Mesothelial cell of epicardium (in vitro differentiated cells): ENCODE measurements around the gene AP4E1. TPM values are rescaled to one million over a fixed set of nuclear protein-coding genes. Genes with fewer than 3 reads are reported as not detected.

Experiments used
- DNase-seq, 2 experiments: peaks; one replicate each; pipeline ENCODE4 v3.0.0; 2021; ENCODE audit warnings: low spot score in 2 of 2; ENCODE audit not compliant: unreplicated experiment in 2 of 2
- H3K27ac Mint-ChIP-seq: 2 replicates; pipeline ENCODE4 v1.8.0; 2021; ENCODE audit warnings: mixed read lengths
- H3K27me3 Mint-ChIP-seq: 2 replicates; pipeline ENCODE4 v1.8.0; 2021; ENCODE audit warnings: low read depth, mixed read lengths
- H3K36me3 Mint-ChIP-seq: 2 replicates; pipeline ENCODE4 v1.8.0; 2021; ENCODE audit warnings: mixed read lengths
- H3K4me1 Mint-ChIP-seq: 2 replicates; pipeline ENCODE4 v1.8.0; 2021; ENCODE audit warnings: mixed read lengths
- H3K4me3 Mint-ChIP-seq: 2 replicates; pipeline ENCODE4 v1.8.0; 2021; ENCODE audit warnings: mild to moderate bottlenecking, moderate library complexity, mixed read lengths
- H3K9me3 Mint-ChIP-seq: 2 replicates; pipeline ENCODE4 v1.8.0; 2021; ENCODE audit warnings: mixed read lengths
- total RNA-seq: library from RNA; stranded (reverse); gene quantifications from 3 replicates; pipeline ENCODE4 v1.2.1, GENCODE V29; 2021
- TF ChIP-seq, protein P1 (sequence below): fragments of 200-600 bp; sonication (generic); IDR thresholded peaks from one replicate; pipeline ENCODE4 v1.5.0; 2021; ENCODE audit warnings: antibody characterized with exemption; ENCODE audit not compliant: unreplicated experiment

Gene AP4E1
- total RNA-seq, 1 donor from 2014 or later = 9.7 TPM

DNA sequence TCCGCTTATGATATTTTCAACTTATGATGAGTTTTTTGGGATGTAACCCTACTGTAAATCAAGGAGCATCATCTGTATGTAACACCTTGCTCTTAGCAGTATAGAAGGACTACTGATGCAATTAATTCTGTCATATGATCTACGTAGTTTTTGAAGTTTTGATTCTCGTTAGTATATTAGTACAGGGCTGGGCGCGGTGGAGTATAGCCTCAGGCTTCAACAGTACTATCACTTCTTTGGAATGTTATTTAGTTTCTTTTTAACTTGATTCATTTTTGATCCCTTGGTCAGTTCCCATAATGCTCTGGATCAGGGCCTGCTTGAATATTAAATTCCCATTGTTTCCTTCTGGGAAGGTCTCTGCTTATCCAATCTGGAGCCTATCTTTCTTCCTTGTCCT lies 23.9 kb upstream of the AP4E1 start:
- Mint-ChIP-seq H3K9me3 (no peaks in the 10 kb centered on the region), H3K27me3 (no peaks in the 10 kb centered on the region), H3K27ac (peak overlapping the region; percentile 88), H3K4me3 (no peak overlapping the region), H3K36me3 (no peaks in the 10 kb centered on the region), H3K4me1 (peaks cover 20% of the 10 kb centered on the region)
- TF ChIP-seq, protein P1, sequence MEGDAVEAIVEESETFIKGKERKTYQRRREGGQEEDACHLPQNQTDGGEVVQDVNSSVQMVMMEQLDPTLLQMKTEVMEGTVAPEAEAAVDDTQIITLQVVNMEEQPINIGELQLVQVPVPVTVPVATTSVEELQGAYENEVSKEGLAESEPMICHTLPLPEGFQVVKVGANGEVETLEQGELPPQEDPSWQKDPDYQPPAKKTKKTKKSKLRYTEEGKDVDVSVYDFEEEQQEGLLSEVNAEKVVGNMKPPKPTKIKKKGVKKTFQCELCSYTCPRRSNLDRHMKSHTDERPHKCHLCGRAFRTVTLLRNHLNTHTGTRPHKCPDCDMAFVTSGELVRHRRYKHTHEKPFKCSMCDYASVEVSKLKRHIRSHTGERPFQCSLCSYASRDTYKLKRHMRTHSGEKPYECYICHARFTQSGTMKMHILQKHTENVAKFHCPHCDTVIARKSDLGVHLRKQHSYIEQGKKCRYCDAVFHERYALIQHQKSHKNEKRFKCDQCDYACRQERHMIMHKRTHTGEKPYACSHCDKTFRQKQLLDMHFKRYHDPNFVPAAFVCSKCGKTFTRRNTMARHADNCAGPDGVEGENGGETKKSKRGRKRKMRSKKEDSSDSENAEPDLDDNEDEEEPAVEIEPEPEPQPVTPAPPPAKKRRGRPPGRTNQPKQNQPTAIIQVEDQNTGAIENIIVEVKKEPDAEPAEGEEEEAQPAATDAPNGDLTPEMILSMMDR = no peak
- DNase-seq = no peak

DNA sequence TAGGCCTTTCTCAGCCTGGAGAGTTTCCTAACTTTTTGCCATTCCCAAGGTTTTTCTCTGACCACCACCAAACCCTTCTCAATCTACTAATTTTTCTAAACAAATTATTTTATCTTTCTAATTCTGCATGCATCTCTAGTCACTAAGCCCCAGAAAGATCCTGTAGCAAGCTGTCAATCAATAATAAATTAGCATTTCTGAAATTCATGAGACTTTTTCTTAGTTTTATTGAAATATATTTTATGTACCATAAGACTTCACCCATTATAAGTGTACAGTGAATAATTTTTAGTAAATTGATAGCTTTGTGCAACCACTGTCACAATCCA lies 22.4 kb upstream of the AP4E1 start:
- no peak overlapping the region for H3K27ac Mint-ChIP-seq
- TF ChIP-seq, protein P1 = no peak
- H3K27me3 Mint-ChIP-seq = no peaks in the 10 kb centered on the region
- H3K4me3 Mint-ChIP-seq = peak overlapping the region; percentile 53
- H3K9me3 Mint-ChIP-seq = peaks cover 7% of the 10 kb centered on the region
- peaks cover 18% of the 10 kb centered on the region for H3K4me1 Mint-ChIP-seq
- DNase-seq = no peak
- peaks cover 7% of the 10 kb centered on the region for H3K36me3 Mint-ChIP-seq

DNA sequence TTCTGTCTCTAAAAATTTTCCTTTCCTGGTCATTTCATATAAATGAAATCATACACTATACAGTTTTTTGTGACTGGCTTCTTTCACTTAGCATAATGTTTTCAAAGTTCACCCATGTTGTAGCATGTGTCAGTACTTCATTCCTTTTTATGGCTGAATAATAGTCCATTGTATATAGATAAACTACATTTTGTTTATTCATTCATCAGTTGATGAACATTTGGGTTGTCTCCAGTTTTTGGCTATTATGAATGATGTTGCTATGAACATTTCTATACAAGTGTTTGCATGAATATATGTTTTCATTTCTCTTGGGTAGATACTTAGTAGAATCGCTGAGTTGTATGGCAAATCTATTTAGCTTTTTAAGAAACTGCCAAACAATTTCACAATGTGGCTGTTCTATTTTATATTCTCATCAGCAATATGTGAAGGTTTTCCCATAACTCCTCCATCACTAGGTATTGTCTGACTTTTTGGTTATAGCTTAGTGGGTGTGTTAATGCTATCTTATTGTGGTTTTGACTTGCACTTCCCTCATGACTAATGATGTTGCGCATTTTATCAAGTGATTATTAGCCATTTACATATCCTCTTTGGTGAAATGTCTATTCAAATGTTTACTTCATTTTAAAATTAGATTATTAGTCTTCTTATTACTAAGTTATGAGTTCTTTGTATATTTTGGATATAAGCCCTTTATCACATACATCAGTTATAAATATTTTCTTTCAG lies 21.7 kb upstream of the AP4E1 start:
- H3K27ac Mint-ChIP-seq = no peak overlapping the region
- TF ChIP-seq, protein P1 = no peak
- H3K4me1 Mint-ChIP-seq = peaks cover 18% of the 10 kb centered on the region
- peaks cover 8% of the 10 kb centered on the region for H3K36me3 Mint-ChIP-seq
- H3K4me3 Mint-ChIP-seq = no peak overlapping the region
- no peak for DNase-seq
- H3K9me3 Mint-ChIP-seq = peaks cover 8% of the 10 kb centered on the region
- H3K27me3 Mint-ChIP-seq = no peaks in the 10 kb centered on the region

DNA sequence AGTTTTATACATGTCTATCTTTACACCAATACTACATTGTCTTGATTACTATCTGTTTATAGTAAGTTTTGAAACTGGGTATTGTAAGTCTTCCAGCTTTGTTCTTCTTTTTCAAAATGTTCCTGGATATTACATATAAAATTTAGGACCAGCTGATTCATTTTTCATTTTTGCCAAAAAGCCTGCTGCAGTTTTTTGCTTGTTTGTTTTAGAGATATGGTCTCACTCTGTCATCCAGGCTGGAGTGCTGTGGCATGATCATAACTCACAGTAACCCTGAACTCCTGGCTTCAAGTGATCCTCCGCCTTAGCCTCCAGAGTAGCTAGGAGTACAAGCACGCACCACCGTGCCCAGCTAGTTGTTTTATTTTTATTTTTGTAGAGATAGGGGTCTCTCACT lies 20.4 kb upstream of the AP4E1 start:
- Mint-ChIP-seq H3K36me3 (peaks cover 8% of the 10 kb centered on the region), H3K27me3 (no peaks in the 10 kb centered on the region), H3K4me3 (no peak overlapping the region), H3K27ac (no peak overlapping the region), H3K4me1 (peaks cover 15% of the 10 kb centered on the region), H3K9me3 (peaks cover 12% of the 10 kb centered on the region)
- TF ChIP-seq, protein P1 = no peak
- no peak for DNase-seq

DNA sequence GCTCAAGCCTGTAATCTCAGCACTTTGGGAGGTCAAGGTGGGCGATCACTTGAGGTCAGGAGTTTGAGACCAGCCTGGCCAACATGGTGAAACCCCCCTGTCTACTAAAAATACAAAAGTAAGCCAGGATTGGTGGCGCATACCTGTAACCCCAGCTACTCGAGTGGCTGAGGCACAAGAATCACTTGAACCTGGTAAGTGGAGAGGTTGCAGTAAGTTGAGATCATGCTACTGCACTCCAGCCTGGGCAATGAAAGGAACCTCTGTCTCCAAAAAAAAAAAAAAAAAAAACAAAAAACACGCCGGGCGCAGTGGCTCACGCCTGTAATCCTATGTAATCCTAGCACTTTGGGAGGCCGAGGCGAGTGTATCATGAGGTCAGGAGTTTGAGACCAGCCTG lies 18.9 kb upstream of the AP4E1 start:
- H3K36me3 Mint-ChIP-seq = peaks cover 16% of the 10 kb centered on the region
- no peaks in the 10 kb centered on the region for H3K27me3 Mint-ChIP-seq
- peaks cover 12% of the 10 kb centered on the region for H3K4me1 Mint-ChIP-seq
- TF ChIP-seq, protein P1 = no peak
- H3K4me3 Mint-ChIP-seq = no peak overlapping the region
- H3K27ac Mint-ChIP-seq = no peak overlapping the region
- H3K9me3 Mint-ChIP-seq = peaks cover 24% of the 10 kb centered on the region
- no peak for DNase-seq
